Stimulated activated CD8-positive, alpha-beta memory T cell treated with anti-CD3 and anti-CD28 coated beads, Interleukin-2, amount 100 ng/mL, for 48 hours (primary cell): Measurements from ENCODE around the gene OTOP1.
"Not testable (repeated sequence)": the region's sequence is repeated elsewhere in the genome, so short reads cannot be mapped to it uniquely, and the experiment has no call there.

Source experiments
- DNase-seq, 2 donors: peaks; one replicate each; pipeline ENCODE4 v3.0.0-alpha.2; 2020; ENCODE audit warnings: low read depth in 2 of 2

Gene OTOP1

DNA sequence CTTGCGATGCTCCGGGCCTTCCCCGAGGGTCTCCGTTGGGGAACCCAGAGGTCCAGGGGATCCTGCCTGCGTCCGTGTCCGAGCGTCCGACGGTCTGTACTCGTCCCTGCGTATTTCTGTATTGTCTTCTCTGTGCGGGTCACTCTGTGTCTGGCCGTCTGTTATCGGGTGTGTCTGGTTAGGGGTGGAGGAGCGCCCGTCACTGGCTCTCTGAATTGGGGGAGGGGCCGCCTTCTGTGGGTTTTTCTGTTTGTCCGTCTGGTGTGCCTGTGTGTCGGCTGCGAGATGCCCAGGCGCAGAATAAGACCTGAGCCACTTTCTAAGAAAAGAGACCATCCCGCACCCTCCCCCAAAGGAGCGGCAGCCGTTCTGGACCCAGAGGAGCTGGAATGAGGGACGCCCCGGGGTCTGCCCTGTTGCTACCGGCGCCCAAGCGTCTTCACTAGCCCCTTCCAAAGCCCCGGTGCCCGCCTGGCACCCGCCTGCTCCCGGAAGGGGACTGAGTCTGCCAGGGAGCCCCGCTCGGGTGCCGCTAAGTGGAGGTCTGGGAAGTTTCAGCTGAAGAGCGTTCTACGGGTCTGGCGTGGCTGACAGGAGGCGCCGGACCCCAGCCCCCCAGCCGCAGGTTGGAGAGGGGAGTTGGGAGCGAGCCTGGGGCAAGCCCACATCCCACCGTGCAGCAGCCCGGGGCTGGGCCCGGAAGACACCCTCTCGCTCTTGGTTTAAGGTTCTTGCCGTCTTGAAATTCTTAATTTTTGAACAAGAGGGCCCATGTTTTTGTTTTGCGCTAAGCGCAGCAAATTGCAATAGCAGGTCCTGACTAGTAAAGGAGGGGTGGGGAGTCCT, 1.0 kb upstream of the OTOP1 start:
- DNase-seq, result no peak

DNA sequence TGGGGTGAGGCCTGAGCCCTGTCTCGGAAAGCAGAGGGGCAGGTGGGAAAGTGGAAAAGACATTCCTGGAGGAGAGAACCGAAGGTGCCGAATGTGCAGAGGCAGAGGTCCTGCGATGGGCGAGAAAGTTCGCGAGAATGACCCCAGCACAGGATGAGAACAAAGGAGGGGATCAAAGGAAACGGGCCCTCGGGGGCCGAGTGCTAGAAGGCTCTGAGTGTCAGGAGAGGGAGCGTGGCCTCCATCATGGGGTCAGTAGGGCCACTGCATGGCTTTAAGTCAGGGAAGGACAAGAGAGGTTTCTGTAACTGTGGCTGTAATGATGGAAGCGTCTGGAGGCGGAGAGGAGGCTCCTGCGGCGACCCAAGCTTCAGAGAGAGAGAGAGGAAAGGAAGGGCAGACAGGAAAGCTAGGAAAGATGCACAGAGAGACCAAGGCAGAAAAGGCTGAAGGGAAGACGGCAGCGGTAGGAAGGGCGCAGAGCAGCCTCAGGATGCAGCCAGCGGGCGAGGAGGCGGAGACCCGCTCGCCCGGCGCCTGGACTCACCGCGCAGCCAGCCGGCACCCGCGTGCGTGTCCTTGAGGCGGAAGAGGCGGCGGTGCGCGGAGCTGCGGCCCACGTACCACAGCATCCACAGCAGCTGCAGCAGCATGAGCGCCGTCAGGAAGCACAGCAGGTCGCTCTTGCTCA, 669 bp downstream of the OTOP1 start:
- no peak for DNase-seq

DNA sequence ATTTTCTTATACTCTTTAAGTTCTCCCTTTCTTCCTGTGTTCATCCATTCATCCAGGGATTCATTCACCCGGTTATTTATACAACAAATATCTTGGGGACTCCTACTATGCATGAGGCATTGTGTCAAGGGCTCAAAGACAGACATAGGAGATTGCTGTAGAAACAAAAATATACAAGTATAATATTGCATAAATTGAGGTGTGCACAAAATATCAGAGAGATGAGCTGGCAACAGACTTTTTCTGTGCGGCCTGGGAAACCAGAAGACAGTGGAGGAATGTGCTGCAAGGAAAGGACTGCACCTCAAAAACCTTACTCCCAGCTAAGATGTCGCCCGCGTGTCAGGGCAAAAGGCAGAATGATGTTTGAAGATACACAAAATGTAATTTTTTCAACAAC, 9.6 kb downstream of the OTOP1 start:
- no peak for DNase-seq

DNA sequence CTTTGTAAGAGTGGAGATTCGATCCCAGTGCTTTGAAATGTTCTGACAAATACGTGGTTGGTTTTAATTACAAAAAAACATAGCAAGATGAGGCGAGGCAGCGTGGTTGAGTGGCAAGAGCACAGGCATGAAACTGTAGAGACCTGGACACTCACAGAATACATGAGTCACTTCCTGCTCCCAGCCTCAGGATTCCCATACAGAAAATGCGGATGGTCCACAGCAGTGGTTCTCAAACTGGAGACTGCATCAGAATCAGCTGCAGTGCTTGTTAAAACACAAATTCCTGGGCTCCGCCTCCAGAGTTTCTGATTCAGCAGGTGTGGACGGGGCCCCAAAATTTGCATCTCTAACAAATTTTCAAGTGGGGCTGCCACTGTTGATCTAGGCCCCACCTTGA, 10.1 kb downstream of the OTOP1 start:
- DNase-seq, result no peak

DNA sequence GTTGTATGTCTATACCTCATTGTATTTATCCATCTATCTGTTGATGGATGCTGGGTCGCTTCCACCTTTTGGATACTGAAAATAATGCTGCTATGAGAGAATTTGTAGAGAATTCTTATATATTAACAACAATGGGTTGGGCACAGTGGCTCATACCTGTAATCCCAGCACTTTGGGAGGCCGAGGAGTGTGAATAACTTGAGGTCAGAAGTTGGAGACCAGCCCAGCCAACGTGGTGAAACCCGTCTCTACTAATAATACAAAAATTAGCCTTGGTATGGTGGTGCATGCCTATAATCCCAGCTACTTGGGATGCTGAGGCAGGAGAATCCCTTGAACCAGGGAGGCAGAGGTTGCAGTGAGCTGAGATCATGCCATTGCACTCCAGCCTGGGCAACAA, 13.1 kb downstream of the OTOP1 start:
- DNase-seq, result not testable (repeated sequence)

DNA sequence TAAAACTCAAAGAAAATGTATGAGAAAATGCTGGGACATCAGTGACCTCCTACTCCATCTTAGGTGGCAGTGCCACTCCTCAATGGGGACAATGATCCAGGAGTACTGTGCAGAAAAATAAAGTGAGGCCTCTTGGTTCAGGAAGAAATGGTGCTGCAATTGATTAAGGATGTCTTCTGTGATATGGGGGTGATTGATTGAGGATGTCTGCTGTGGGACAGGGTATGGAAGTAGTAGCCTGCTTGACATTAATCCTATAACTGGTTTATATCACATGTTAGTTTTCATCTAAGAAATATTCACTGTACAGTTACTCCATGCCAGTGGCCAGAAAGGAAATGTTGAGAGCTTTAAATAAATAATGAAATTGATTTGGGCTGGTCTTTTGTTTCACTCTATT, 20.5 kb downstream of the OTOP1 start:
- DNase-seq, result no peak

DNA sequence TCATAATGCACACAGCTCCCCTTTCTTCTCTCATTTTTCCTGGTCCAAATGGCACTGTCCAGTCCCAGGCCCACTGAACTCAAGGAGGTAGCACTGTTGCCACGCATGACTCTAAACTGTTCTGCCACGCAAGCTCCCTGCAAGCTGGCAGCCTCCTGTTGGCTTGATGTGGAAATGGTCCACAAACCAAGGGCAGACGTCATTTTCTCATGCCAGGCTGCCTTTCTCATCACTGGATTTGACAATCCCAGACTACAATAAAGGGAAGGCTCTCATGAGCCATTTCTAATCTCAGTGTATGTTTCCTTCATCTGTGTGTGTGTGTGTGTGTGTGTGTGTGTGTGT, 22.4 kb downstream of the OTOP1 start:
- DNase-seq, result no peak

DNA sequence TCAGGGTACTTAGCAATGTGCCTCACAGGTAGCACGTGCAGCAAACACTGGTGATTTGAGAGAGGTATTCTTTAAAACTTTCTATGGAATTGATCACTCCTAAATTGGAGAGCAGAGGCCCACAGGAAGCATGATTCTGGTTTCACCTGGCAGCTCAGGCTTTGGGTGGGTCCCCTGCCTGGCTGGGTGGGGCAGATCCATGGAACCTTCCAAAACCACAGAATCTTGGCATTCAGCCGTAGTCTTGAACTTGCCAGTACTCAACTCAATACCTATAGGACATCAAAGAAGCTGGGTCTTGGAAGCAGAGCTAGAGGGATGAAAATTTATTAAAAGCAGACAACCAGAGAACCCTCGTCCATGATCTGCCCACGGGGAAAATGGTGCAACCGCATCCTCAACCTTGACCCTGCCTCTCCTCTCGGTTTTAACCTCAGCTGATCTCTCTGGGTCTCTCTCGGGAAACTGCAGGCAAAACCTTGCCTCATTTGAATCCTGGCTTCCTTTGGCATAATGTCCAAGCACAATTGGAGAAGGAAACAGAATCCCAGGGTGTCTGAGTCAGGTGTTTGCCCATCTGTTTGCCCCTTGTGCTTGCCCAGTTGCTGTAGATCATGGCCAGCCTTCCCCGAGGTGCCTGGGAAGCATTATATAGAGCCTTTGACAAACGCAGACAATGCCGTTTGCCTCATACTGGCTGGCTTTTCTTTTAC, 22.9 kb downstream of the OTOP1 start:
- DNase-seq, result no peak

DNA sequence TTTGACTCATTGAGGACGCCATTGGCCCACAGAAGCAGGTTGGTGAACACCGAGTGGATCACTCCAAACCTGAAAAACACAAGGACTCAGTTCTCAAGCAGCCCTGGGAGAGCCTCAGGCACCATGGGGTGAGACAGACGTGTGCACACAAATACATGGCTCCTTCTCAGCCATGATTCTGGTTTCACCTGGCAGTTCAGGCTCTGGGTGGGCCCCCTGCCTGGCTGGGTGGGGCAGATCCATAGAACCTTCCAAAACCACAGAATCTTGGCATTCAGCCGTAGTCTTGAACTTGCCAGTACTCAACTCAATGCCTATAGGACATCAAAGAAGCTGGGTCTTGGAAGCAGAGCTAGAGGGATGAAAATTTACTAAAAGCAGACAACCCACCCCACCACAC, 24.2 kb downstream of the OTOP1 start:
- DNase-seq, result no peak

DNA sequence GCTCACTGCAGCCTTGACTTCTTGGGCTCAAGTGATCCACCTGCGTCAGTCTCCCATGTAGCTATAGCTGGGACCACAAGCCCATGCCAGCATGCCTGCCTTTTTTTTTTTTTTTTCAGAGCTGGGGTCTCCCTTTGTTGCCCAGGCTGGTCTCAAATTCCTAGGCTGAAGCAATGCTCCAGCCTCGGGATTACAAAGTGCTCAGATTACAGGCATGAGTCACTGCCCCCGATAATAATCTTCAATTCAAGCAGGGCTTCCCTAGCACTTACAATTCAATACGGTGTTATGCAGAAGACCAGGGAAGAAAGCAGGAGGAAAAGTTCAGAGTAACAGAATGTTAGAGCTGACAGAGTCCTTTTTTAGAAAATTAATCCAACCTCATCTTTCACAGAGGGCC, 26.1 kb downstream of the OTOP1 start:
- DNase-seq, result no peak

DNA sequence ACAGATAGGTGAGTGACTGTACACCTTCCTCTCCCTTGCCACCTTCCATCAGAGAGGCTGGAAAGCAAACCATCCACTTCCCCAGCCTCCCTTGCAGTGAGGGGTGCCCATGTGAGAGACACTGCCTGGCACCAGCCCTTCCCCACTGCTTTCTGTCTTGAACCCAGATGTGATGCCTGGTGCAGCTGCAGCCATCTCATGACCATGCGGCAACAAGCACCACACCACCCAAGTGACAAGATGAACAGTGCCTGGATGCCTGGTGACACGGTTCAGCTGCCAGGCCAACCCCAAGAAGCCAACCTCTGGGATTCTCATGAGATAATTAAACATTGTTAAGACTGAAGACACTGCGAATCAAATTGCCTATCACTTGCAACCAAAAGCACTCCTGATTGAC, 31.4 kb downstream of the OTOP1 start:
- no peak for DNase-seq

DNA sequence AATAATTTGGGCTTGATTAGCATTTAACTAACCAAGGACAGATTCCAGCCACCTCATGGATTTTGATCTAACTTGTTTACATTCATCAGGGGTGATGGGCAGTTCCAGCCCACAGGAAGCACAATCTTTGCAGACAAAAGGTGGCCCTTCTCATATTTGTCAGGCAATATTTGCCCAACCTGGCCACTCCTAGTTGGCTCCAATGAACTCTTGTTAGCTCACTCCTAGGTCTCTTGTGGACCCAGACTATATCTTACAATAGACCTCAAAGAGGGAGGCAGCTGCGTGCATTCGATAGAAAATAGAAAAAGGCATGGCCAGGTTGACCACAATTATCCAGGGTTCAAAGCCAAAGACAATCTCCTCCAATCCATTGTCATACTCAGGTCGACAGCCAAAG, 38.2 kb downstream of the OTOP1 start:
- not testable (repeated sequence) for DNase-seq

DNA sequence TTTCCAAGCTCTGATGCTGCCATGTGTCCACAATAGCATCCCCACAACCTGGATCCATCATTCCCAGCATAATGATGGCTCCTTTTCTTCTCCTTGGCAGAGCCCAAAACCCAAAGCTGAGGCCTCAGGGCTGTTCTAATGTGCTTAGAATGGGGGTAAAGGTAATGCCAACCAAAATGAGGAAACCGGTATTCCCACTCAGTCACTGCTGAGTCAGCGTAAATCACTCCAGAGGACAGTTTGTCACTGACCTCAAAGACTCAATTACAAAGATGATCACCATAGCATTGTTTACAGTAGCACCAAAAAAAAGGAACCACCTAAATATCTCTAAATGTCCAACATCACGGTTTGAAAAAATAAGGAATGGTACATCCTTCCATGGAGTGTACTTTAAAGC, 41.2 kb downstream of the OTOP1 start:
- DNase-seq, result no peak

DNA sequence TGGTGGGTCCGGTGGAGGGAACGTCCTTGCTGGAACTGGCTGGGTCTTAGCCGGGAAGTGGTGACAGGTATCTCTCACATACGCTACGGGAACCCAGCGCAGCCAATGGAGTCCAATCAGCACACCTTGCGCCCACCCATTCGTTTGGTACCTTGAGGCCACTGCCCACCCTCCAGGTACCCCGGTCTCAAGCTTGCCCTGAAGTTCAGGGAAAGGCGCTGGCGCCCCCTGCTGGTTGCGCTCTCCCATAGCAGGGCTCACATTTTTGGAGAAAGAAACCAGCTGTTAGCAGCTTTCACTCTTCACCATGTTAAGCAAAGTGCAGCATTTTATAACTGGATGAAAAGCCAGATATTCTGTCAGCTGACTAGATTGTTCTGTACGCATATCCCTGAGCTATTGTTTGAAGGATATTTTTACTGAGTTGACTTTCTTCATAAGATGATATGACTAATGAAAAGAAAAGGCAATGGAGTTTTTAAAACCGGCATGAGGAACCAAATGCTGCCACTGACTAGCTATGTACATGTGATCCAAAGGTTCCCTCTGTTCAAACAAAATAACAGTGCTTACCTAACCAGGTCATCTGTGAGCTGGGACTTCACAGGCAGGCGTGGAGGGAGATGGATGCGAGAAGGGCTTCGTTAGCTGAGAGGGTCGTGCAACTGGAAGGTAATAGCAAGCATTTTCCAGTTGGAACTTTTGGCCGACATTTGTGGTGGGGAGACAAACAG, 43.7 kb downstream of the OTOP1 start:
- DNase-seq, result peak in 1 of 2 donors; percentile 20

DNA sequence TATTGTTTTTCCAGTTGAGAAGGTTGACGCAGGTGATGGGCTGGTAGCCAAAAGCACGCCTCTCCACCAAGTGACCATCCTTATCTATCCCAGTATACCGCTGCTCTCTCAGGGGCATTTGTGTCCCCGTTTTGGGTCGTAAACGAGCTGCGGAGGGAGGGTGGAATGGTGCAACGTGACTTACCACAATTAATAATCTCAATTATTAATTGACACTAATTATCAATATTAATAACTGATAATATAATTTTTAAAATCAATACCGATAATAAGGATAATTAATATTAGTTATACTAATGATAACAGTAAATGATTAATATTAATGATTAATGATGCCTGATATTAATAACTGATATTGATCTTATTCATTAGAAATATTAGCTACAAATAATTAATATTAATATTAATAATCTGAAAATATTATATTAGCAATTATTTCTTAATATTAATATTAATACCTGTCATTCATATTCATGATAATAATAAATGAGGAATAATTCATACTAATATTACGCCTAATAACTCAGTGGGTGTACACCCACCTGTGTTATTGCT, 56.1 kb downstream of the OTOP1 start:
- DNase-seq, result no peak

DNA sequence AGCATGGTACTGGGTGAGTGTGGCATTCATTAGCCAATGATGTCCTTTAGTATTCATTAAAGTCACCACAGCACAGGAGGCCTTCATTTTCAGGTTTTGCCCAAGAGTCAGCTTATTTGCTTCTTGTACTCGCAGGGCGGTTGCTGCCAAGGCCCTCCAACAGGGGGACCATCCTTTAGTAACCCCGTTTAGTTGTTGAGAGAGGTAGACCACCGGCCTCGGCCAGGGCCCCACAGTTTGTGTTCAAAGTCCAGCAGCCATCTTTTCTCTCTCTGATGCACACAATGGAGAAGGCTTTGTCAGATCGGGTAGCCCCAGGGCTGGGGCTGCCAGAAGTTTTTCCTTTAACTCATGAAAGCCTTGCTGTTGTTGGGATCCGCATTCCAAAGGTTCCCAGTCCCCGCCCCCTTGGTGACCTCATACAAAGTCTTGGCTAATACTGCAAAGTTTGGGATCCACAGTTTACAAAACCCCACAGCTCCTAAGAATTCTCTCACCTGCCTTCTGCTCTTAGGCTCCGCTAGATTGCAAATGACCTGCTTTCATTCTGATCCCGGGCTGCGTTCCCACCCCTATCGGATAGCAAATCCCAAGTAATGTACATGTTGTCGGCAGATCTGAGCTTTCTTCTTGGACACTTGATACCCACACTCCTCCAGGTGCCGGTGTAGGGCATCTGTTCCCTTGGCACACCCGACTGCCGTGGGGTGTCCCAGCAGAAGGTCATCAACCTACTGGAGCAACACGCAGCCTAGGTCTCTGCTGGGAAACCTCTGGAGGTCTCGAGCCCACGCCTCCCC, 58.5 kb downstream of the OTOP1 start:
- not testable (repeated sequence) for DNase-seq

DNA sequence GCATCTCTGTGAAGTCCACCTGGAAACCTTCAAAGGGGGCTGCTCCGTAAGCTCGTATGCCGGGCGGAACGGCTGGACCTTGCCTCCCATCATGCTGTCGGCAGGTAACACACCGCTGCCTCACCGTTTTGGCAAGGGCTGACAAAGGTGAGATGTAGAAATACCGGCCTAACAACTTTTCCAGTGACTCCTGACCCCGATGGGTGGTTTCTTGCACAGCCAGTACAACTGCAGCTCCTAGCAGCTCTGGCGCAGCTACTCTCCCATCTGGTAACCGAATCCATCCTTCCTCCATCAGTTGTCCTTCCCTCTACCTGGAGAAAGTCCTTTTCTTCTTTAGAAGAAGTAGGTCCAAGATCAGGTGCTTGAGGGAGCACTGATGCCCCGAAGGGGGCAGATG, 59.7 kb downstream of the OTOP1 start:
- DNase-seq, result not testable (repeated sequence)

DNA sequence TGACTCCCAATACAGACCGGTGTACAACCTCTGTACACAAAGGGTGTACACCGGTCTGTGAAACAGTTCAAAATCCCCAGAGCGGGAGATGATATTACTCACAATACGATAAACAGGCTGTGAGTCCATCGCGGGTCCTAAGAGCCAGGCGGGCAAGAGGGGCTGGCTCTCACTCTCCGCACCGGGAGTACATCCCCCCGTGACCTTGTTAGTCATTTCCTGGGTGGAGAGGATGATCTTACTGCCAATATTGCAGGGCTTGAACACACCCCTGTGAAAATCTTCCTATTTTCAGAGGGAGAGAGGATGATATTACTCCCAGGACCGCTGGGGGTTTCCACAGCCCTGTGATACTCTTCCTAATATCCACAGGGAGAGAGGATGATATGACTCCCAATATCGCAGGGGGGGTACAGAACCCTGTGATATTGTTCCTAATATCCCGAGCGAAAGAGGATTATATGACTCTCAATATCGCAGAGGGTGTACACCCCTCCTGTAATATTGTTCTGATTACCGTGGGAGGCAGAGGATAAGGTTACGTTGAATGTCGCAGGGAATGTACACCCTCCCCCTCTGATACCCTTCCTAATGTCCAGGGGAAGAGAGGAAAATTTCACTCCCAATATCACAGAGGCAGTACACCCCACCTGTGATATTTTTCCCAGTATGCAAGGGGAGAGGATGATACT, 60.9 kb downstream of the OTOP1 start:
- DNase-seq, result not testable (repeated sequence)

DNA sequence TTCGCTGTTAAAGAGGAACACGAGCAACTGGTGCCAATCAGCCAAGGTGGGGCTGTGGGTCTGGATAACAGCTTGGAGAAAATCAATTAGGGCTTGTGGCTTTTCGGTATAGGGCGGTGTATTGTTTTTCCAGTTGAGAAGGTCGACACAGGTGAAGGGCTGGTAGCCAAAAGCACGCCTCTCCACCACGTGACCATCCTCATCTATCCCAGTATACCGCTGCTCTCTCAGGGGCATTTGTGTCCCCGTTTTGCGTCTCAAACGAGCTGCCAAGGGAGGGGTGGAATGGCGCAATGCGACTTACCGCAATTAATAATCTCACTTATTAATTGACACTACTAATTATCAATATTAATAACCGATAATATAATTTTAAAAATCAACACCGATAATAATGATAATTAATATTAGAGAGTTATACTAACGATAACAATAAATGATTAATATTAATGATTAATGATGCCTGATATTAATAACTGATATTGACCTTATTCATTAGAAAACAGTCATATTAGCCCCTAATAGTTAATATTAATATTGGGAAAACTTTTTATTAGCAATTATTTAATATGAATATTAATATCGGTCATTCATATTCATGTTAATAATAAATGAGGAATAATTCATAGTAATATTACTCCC, 62.1 kb downstream of the OTOP1 start:
- DNase-seq, result not testable (repeated sequence)

DNA sequence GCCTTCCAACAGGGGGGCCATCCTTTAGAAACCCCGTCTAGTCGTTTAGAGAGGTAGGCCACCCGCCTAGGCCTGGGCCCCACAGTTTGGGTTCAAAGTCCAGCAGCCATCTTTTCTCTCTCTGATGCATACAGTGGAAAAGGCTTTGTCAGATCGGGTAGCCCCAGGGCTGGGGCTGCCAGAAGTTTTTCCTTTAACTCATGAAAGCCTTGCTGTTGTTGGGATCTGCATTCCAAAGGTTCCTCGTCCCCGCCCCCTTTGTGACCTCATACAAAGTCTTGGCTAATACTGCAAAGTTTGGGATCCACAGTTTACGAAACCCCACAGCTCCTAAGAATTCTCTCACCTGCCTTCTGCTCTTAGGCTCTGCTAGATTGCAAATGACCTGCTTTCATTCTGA, 64.5 kb downstream of the OTOP1 start:
- not testable (repeated sequence) for DNase-seq
